ENCODE results near the gene NR2C1. TPM values are rescaled to one million over a fixed set of nuclear protein-coding genes. Genes with fewer than 3 reads are reported as not detected.

The NR2C1 gene
- total and polyA plus RNA-seq, 2 donors (not counting 1 experiment from before 2014, with no cell fraction given) = 31.2 to 53.9 TPM

DNA sequence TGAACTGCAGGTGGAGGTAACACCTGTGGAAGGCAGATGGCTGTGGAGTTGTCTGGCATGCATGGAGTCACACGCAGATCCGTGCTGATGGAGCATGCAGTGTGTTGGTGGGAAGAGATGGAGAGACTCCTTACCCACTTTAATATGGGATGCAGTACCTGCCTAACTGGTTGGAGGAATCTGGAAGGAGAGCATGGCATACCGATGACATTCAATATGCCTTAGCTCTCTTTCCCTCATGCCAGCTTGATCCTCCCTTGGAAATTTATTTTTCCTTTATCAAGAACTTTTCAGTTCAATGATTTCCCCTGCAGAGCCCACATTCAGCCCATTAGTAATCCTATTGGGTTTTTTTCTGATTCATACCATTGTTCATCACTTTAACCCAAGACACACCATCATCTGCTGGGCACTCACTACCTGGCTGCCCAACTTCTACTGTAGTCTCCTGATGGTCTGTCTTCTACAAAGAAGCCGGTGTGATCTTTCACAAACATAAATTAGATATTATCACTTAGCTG, 25.9 kb upstream of the NR2C1 start:
- Histone ChIP-seq H3K79me2 (ENCODE audit: control insufficient read depth, insufficient read depth, low read length) (no peaks in the 10 kb centered on the region), H3K9ac (ENCODE audit: low read length) (no peak overlapping the region), H3K4me3 (ENCODE audit: control extremely low read depth in 1 of 5, extremely low read depth in 1 of 5, insufficient read depth in 1 of 5, low read depth in 2 of 5, low read length in 4 of 5) (no peak overlapping the region), H3K27me3 (replicated peaks in 1 of 4; ENCODE audit: control extremely low read depth in 1 of 4, control insufficient read depth in 3 of 4, insufficient read depth in 4 of 4, low read length in 3 of 4) (no peaks in the 10 kb centered on the region), H3K36me3 (replicated peaks in 1 of 2; ENCODE audit: control extremely low read depth in 1 of 2, control insufficient read depth in 1 of 2, extremely low read depth in 1 of 2, insufficient read depth in 2 of 2, low read length in 1 of 2) (no peaks in the 10 kb centered on the region), H3K27ac (ENCODE audit: low read length in 2 of 2) (no peak overlapping the region), H3K4me1 (ENCODE audit: control insufficient read depth in 2 of 2, insufficient read depth in 2 of 2, low read length in 2 of 2) (peaks cover 0 to 2% of the 10 kb centered on the region in 2 donors), H3K9me3 (ENCODE audit: control extremely low read depth in 1 of 3, control insufficient read depth in 2 of 3, insufficient read depth in 1 of 3, low read length in 2 of 3) (no peaks in the 10 kb centered on the region), H2AFZ (ENCODE audit: insufficient read depth, low read depth, low read length, poor library complexity, severe bottlenecking) (no peak overlapping the region), H3K4me2 (replicated peaks; ENCODE audit: low read depth, low read length, poor library complexity, severe bottlenecking) (no peak overlapping the region), H4K20me1 (ENCODE audit: control insufficient read depth, insufficient read depth, low read length, poor library complexity, severe bottlenecking) (no peaks in the 10 kb centered on the region)
- no peaks in the 10 kb centered on the region for H3K9me3 Mint-ChIP-seq (ENCODE audit: insufficient read depth)
- H3K4me1 Mint-ChIP-seq = peaks cover 15% of the 10 kb centered on the region
- ATAC-seq (ENCODE audit: low read depth) = no peak
- DNase-seq = no peak
- CTCF ChIA-PET = no interaction called here
- H3K27me3 Mint-ChIP-seq = no peaks in the 10 kb centered on the region
- TF ChIP-seq, protein P1, sequence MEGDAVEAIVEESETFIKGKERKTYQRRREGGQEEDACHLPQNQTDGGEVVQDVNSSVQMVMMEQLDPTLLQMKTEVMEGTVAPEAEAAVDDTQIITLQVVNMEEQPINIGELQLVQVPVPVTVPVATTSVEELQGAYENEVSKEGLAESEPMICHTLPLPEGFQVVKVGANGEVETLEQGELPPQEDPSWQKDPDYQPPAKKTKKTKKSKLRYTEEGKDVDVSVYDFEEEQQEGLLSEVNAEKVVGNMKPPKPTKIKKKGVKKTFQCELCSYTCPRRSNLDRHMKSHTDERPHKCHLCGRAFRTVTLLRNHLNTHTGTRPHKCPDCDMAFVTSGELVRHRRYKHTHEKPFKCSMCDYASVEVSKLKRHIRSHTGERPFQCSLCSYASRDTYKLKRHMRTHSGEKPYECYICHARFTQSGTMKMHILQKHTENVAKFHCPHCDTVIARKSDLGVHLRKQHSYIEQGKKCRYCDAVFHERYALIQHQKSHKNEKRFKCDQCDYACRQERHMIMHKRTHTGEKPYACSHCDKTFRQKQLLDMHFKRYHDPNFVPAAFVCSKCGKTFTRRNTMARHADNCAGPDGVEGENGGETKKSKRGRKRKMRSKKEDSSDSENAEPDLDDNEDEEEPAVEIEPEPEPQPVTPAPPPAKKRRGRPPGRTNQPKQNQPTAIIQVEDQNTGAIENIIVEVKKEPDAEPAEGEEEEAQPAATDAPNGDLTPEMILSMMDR (IDR thresholded peaks at IDR 0.05) = no peak
- TF ChIP-seq EZH2 (IDR thresholded peaks at IDR 0.05; ENCODE audit: borderline replicate concordance, insufficient read depth, low read depth, low read length, poor library complexity, severe bottlenecking) = no peak
- intact Hi-C loops (cut with micrococcal nuclease) = no loop called here
- H3K27ac Mint-ChIP-seq = no peak overlapping the region
- no peak overlapping the region for H3K4me3 Mint-ChIP-seq
- POLR2A ChIA-PET = no interaction called here
- 100% methylated on average over 2 of the region's 4 CpGs for WGBS (ENCODE audit: insufficient coverage)

DNA sequence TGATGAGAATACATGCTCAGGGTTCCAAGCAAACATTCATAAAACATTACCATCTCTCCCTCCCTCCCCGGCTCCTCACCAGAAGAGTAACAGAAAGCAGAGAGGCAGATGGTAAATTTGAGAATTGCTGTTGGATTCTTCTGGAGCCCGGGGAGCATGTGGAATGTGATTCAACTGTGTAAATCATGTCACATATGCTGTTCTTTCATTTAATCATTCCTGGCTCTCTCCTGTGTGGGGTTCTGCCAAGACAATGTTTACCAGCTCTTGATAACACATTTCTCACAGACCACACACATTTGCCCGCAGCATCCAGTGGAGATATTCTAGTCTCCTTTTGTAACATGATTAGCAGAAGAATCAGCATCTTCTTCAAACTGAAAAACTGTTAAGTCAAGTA, 23.4 kb upstream of the NR2C1 start:
- no peak overlapping the region for H3K27ac Mint-ChIP-seq
- ChIA-PET CTCF (no interaction called here), POLR2A (no interaction called here)
- Histone ChIP-seq H3K27me3 (replicated peaks in 1 of 4; ENCODE audit: control extremely low read depth in 1 of 4, control insufficient read depth in 3 of 4, insufficient read depth in 4 of 4, low read length in 3 of 4) (no peaks in the 10 kb centered on the region), H3K9ac (ENCODE audit: low read length) (no peak overlapping the region), H3K79me2 (ENCODE audit: control insufficient read depth, insufficient read depth, low read length) (no peaks in the 10 kb centered on the region), H3K9me3 (ENCODE audit: control extremely low read depth in 1 of 3, control insufficient read depth in 2 of 3, insufficient read depth in 1 of 3, low read length in 2 of 3) (no peaks in the 10 kb centered on the region), H3K4me1 (ENCODE audit: control insufficient read depth in 2 of 2, insufficient read depth in 2 of 2, low read length in 2 of 2) (no peaks in the 10 kb centered on the region), H4K20me1 (ENCODE audit: control insufficient read depth, insufficient read depth, low read length, poor library complexity, severe bottlenecking) (no peaks in the 10 kb centered on the region), H3K27ac (ENCODE audit: low read length in 2 of 2) (no peak overlapping the region), H2AFZ (ENCODE audit: insufficient read depth, low read depth, low read length, poor library complexity, severe bottlenecking) (no peak overlapping the region), H3K4me3 (ENCODE audit: control extremely low read depth in 1 of 5, extremely low read depth in 1 of 5, insufficient read depth in 1 of 5, low read depth in 2 of 5, low read length in 4 of 5) (no peak overlapping the region), H3K36me3 (replicated peaks in 1 of 2; ENCODE audit: control extremely low read depth in 1 of 2, control insufficient read depth in 1 of 2, extremely low read depth in 1 of 2, insufficient read depth in 2 of 2, low read length in 1 of 2) (no peaks in the 10 kb centered on the region), H3K4me2 (replicated peaks; ENCODE audit: low read depth, low read length, poor library complexity, severe bottlenecking) (no peak overlapping the region)
- H3K27me3 Mint-ChIP-seq = no peaks in the 10 kb centered on the region
- WGBS (ENCODE audit: insufficient coverage) = no CpG with 5 or more reads among the region's 3 CpGs
- TF ChIP-seq, protein P1 (IDR thresholded peaks at IDR 0.05) = no peak
- TF ChIP-seq EZH2 (IDR thresholded peaks at IDR 0.05; ENCODE audit: borderline replicate concordance, insufficient read depth, low read depth, low read length, poor library complexity, severe bottlenecking) = no peak
- no peaks in the 10 kb centered on the region for H3K9me3 Mint-ChIP-seq (ENCODE audit: insufficient read depth)
- ATAC-seq (ENCODE audit: low read depth) (no peak), DNase-seq (no peak)
- intact Hi-C loops (cut with micrococcal nuclease) = no loop called here
- no peak overlapping the region for H3K4me3 Mint-ChIP-seq
- H3K4me1 Mint-ChIP-seq = no peaks in the 10 kb centered on the region
